ENCODE data around the gene ITK. TPM values are rescaled to one million over a fixed set of nuclear protein-coding genes. Genes with fewer than 3 reads are reported as not detected.

The ITK gene
- total RNA-seq, 1 donor from 2014 or later: not detected

GRCh38 chr5:157159209-157159751, 21.4 kb upstream of the ITK start:
- H3K4me3 ChIP-seq (ENCODE audit: low read depth, low read length): no peak overlapping the region
- no peaks in the 10 kb centered on the region for H3K27me3 ChIP-seq (ENCODE audit: control insufficient read depth, insufficient read depth, low read length)
- TF ChIP-seq CTCF (IDR thresholded peaks at IDR 0.05; ENCODE audit: insufficient read depth, low read length, severe bottlenecking): no peak
- no peak for DNase-seq (ENCODE audit: low read depth)
- H3K36me3 ChIP-seq (ENCODE audit: control insufficient read depth, insufficient read depth, low read length): no peaks in the 10 kb centered on the region
- FAIRE-seq: no peak

- FAIRE-seq (no peak), DNase-seq (ENCODE audit: low read depth) (no peak)
Observed at GRCh38 chr5:157160001-157160400, 20.6 kb upstream of the ITK start.

DNA sequence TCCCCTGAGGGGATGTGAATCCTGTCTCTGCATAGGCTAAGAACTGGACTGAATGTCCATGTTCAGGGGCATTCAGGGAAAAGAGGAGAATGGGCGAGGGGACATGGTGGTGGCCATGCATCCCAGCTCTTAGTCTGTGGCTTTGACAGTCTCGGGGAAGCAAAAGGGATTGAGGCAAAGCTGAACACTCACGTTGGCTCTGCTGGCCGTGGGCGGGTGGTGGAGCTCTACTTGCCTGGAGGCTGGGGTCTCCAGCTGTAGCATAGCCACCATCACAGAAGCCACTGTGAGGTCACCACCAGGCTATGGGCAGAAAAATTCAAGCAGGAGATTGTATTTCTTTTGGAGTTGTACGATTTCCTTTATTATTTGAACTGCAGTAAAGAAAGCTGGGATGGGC, 18.6 kb upstream of the ITK start:
- Histone ChIP-seq H3K4me3 (ENCODE audit: low read depth, low read length) (no peak overlapping the region), H3K27me3 (ENCODE audit: control insufficient read depth, insufficient read depth, low read length) (no peaks in the 10 kb centered on the region), H3K36me3 (ENCODE audit: control insufficient read depth, insufficient read depth, low read length) (no peaks in the 10 kb centered on the region)
- no peak for FAIRE-seq
- no peak for TF ChIP-seq CTCF (IDR thresholded peaks at IDR 0.05; ENCODE audit: insufficient read depth, low read length, severe bottlenecking)
- DNase-seq (ENCODE audit: low read depth): no peak

More at GRCh38 chr5:157160001-157160400, 20.6 kb upstream of the ITK start:
- H3K36me3 ChIP-seq (ENCODE audit: control insufficient read depth, insufficient read depth, low read length): no peaks in the 10 kb centered on the region
- H3K27me3 ChIP-seq (ENCODE audit: control insufficient read depth, insufficient read depth, low read length): no peaks in the 10 kb centered on the region
- H3K4me3 ChIP-seq (ENCODE audit: low read depth, low read length): no peak overlapping the region
- TF ChIP-seq CTCF (IDR thresholded peaks at IDR 0.05; ENCODE audit: insufficient read depth, low read length, severe bottlenecking): no peak

DNA sequence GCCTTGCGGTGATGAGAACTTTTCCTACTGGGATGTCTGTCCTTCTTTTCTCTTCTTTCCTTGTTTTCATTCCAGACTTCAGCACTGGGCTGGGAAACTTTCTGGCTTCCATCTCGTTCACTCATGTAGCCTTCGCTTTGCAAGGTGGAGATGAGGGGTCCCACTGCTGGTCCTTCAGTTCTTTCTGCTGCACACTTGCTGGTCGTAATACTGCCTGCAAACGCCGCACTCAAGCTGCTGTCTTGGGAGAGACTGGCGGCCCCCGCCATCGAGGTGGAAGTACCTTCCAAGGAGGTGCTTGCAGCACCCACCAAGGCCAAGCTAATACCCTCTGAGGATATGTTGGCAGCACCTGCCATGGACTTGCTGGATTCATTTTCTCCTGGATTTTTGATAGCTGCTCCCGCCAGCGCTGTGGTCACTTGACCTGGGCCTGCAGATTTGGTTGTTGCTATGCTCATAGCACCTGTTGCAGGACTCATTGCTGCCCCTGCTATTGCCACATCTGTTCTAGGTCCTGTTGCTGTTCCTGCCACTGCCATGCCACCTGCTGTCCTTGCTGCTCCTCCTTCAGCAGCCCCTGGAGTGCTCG, 17.6 kb upstream of the ITK start:
- H3K27me3 ChIP-seq (ENCODE audit: control insufficient read depth, insufficient read depth, low read length): no peaks in the 10 kb centered on the region
- FAIRE-seq (no peak), DNase-seq (ENCODE audit: low read depth) (no peak)
- no peak for TF ChIP-seq CTCF (IDR thresholded peaks at IDR 0.05; ENCODE audit: insufficient read depth, low read length, severe bottlenecking)
- H3K36me3 ChIP-seq (ENCODE audit: control insufficient read depth, insufficient read depth, low read length): no peaks in the 10 kb centered on the region
- H3K4me3 ChIP-seq (ENCODE audit: low read depth, low read length): no peak overlapping the region

DNA sequence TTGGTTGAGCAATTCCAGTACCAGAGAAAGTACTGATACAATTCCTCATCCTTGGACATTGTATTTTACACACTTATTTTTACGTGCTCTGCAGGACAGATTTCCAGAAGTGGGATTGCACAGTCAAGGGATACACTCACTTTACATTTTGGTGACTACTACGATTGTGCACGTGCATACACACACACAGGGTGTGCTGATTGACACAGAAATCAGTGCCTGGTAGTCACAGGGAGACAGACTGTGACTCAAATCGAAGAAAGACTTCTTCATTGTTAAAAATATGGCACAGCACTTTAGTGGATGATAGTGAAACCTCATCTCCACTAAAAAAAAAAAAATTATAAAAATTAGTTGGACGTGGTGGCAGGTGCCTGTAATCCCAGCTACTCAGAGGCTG, 16.1 kb upstream of the ITK start:
- H3K27me3 ChIP-seq (ENCODE audit: control insufficient read depth, insufficient read depth, low read length): no peaks in the 10 kb centered on the region
- FAIRE-seq: no peak
- H3K36me3 ChIP-seq (ENCODE audit: control insufficient read depth, insufficient read depth, low read length): no peaks in the 10 kb centered on the region
- no peak for TF ChIP-seq CTCF (IDR thresholded peaks at IDR 0.05; ENCODE audit: insufficient read depth, low read length, severe bottlenecking)
- DNase-seq (ENCODE audit: low read depth): no peak
- no peak overlapping the region for H3K4me3 ChIP-seq (ENCODE audit: low read depth, low read length)

DNA sequence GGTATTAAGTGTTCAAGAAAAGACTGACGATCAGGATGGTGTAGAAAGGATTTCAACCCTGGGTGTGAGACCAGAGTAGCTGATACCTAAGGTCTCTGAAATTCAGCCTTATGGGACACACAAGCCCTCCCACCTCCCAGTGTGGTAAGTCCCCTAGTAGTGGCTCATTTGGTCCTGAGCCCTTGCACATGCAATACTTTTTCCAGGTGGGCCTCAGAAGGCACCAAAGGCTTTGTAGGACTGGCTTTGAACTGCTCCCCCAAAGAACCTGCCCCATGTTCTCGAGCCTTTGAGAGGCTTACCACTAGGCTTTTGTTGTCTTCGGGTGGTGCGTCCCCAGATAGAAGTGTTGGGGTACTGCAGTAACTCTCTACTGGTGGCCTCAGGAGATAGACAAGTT, 15.4 kb upstream of the ITK start:
- Histone ChIP-seq H3K4me3 (ENCODE audit: low read depth, low read length) (no peak overlapping the region), H3K27me3 (ENCODE audit: control insufficient read depth, insufficient read depth, low read length) (no peaks in the 10 kb centered on the region), H3K36me3 (ENCODE audit: control insufficient read depth, insufficient read depth, low read length) (no peaks in the 10 kb centered on the region)
- FAIRE-seq (no peak), DNase-seq (ENCODE audit: low read depth) (no peak)
- TF ChIP-seq CTCF (IDR thresholded peaks at IDR 0.05; ENCODE audit: insufficient read depth, low read length, severe bottlenecking): no peak

Data from bronchial epithelial cell (primary cell).